Body of pancreas (tissue), 4 donors: ENCODE results near the gene KIF1B. TPM values are rescaled to one million over a fixed set of nuclear protein-coding genes. Genes with fewer than 3 reads are reported as not detected.
"Not testable (repeated sequence)": the region's sequence is repeated elsewhere in the genome, so short reads cannot be mapped to it uniquely, and the experiment has no call there.

Experiments used
- ATAC-seq: fragments of 150-250 bp; one replicate; pipeline ENCODE4 v1.9.1; 2016
- DNase-seq, 4 donors: peaks; one replicate each; pipeline ENCODE4 v3.0.0-alpha.2; 2019
- H3K27ac ChIP-seq, 4 donors: fragments of 200-600 bp; sonication (generic); 1 replicate in 3 of 4; 2 replicates in 1 of 4; pipeline versions ENCODE4 v1.5.1 to v1.6.1; 2016 to 2019; ENCODE audit warnings: mild to moderate bottlenecking in 1 of 4, mixed read lengths in 1 of 4, moderate library complexity in 1 of 4
- H3K27me3 ChIP-seq, 2 donors: fragments of 200-600 bp; sonication (generic); one replicate each; pipeline ENCODE4 v1.6.0; 2016; ENCODE audit warnings: mild to moderate bottlenecking in 1 of 2
- H3K36me3 ChIP-seq, 2 donors: fragments of 200-600 bp; sonication (generic); replicated peaks in 1 of 2; 2 replicates each; pipeline ENCODE4 v1.5.1; 2016; ENCODE audit warnings: low read depth in 2 of 2; ENCODE audit not compliant: insufficient read depth in 1 of 2
- H3K4me1 ChIP-seq: fragments of 200-600 bp; sonication (generic); one replicate; pipeline ENCODE4 v1.6.0; 2016
- H3K4me3 ChIP-seq, 2 donors: fragments of 200-600 bp; sonication (generic); 1 replicate in 1 of 2; 2 replicates in 1 of 2; pipeline ENCODE4 v1.5.1; 2016 to 2019
- H3K9me3 ChIP-seq, 3 donors: fragments of 200-600 bp; sonication (generic); 1 replicate in 2 of 3; 2 replicates in 1 of 3; pipeline ENCODE4 v1.5.1; 2016
- POLR2A ChIP-seq, 3 donors: fragments of 450-650 bp; IDR thresholded peaks; one replicate each; pipeline ENCODE4 v1.6.1; 2016; ENCODE audit warnings: antibody characterized with exemption in 3 of 3, mild to moderate bottlenecking in 2 of 3
- WGBS, 2 donors: methylation state at CpG; one replicate each; pipeline ENCODE4 v1.1.5; 2017; 5-methylcytosine and 5-hydroxymethylcytosine counted together
- intact Hi-C: fragments of 100-400 bp; cut with DNase I; formaldehyde crosslinking; loops from one replicate; pipeline ENCODE4 v1.15.1; 2023
- total RNA-seq, 2 donors: library from RNA; depleted of rRNA; stranded (reverse); fragments of >200 nt; gene quantifications; one replicate each; pipeline ENCODE4 v1.1.0, GENCODE V29; 2016
- TF ChIP-seq, protein P1 (sequence below), 7 experiments: fragments of 450-650 bp in 4 of 7; fragments of 200-600 bp in 3 of 7; sonication (generic) in 3 of 7; IDR thresholded peaks; one replicate each; pipeline ENCODE4 v1.5.1; 2016 to 2019; ENCODE audit warnings: antibody characterized with exemption in 7 of 7

Gene KIF1B
- total RNA-seq, 2 donors from 2014 or later = 39.2 to 46.8 TPM

DNA sequence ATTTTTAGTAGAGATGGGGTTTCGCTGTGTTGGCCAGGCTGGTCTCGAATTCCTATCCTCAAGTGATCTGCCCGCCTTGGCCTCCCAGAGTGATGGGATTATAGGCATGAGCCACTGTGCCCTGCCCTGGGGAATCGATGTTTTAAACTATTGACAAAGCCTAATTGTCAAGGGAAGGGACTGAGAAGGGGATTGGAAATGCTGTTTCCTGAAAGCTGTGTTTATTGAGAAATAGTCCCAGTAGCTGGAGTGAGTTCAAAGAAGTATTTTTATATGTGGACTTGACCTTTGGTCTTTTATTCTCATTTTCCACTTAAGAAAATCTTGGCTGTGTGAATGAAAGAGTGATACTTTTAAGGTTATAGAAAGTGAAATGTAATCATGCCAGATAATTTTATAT is 47.5 kb downstream of the KIF1B start:
- Histone ChIP-seq H3K27me3 (no peaks in the 10 kb centered on the region), H3K27ac (peak overlapping the region in 3 of 4 donors; percentile 14 to 29 (median 23)), H3K4me1 (peaks cover 31% of the 10 kb centered on the region), H3K36me3 (peaks cover 0 to 10% of the 10 kb centered on the region in 2 donors), H3K4me3 (no peak overlapping the region), H3K9me3 (no peaks in the 10 kb centered on the region)
- DNase-seq = no peak
- no peak for TF ChIP-seq POLR2A (IDR thresholded peaks at IDR 0.05)
- TF ChIP-seq, protein P1, sequence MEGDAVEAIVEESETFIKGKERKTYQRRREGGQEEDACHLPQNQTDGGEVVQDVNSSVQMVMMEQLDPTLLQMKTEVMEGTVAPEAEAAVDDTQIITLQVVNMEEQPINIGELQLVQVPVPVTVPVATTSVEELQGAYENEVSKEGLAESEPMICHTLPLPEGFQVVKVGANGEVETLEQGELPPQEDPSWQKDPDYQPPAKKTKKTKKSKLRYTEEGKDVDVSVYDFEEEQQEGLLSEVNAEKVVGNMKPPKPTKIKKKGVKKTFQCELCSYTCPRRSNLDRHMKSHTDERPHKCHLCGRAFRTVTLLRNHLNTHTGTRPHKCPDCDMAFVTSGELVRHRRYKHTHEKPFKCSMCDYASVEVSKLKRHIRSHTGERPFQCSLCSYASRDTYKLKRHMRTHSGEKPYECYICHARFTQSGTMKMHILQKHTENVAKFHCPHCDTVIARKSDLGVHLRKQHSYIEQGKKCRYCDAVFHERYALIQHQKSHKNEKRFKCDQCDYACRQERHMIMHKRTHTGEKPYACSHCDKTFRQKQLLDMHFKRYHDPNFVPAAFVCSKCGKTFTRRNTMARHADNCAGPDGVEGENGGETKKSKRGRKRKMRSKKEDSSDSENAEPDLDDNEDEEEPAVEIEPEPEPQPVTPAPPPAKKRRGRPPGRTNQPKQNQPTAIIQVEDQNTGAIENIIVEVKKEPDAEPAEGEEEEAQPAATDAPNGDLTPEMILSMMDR (IDR thresholded peaks at IDR 0.05) = no peak
- no peak for ATAC-seq
- WGBS, 2 donors = 14 to 25% methylated on average over 4 of the region's 4 CpGs
- intact Hi-C loops = no loop called here

DNA sequence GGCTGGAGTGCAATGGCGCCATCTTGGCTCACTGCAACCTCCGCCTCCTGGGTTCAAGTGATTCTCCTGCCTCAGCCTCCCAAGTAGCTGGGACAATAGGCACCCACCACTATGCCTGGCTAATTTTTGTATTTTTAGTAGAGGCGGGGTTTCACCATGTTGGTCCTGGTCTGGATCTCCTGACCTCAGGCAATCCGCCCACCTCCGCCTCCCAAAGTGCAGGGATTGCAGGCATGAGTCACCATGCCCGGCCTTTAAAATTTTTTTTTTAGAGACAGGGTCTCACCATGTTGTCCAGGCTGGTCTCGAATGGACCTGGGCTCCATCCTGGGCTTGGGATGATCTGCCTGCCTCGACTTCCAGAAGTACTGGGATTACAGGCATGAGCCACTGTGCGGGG is 49.2 kb downstream of the KIF1B start:
- H3K9me3 ChIP-seq, H3K4me3 ChIP-seq, H3K27ac ChIP-seq, H3K27me3 ChIP-seq, ATAC-seq, intact Hi-C loops, DNase-seq: not testable (repeated sequence)
- Histone ChIP-seq H3K36me3 (peaks cover 0 to 10% of the 10 kb centered on the region in 2 donors), H3K4me1 (peaks cover 18% of the 10 kb centered on the region)
- 94 to 96% methylated on average over 8 to 9 of the region's 9 CpGs for WGBS, 2 donors

DNA sequence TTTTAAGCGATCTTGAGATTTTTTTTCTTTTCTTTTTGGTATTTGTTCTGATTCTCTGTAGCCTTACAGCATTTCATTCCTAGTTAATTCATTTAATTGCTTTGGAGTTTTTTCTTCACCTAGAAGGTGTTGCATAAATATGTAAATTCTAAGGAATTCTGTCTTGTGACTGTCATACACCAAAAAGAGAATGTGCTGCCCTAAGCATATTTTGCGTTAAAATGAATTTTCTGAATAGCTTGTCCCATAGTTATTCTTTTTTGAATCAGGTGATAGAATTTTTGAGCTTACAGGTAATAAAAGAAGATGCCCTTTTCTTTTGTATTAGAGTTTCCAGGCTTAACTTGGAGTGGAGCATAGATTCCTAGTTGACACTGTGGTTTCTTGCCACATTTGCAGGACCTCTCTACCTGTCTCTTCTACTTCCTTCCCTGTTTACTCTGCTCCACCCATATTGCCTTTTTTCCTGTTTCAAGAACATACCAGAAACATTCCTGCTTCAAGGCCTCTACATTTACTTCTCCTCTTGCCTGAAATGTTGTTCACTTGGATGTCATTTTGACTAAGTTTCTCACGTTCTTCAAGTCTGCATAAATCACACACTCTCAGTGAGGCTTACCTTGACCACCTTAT is 53.2 kb downstream of the KIF1B start:
- ATAC-seq (no peak), DNase-seq (no peak)
- no peaks in the 10 kb centered on the region for H3K4me1 ChIP-seq
- H3K9me3 ChIP-seq = no peaks in the 10 kb centered on the region
- WGBS, 2 donors = 86 to 91% methylated on average over 3 of the region's 3 CpGs
- intact Hi-C loops = no loop called here
- H3K4me3 ChIP-seq = no peak overlapping the region
- H3K27ac ChIP-seq = no peak overlapping the region
- TF ChIP-seq POLR2A (IDR thresholded peaks at IDR 0.05) = no peak
- TF ChIP-seq, protein P1 (IDR thresholded peaks at IDR 0.05) = no peak
- H3K27me3 ChIP-seq = no peaks in the 10 kb centered on the region
- peaks cover 0 to 12% of the 10 kb centered on the region in 2 donors for H3K36me3 ChIP-seq

DNA sequence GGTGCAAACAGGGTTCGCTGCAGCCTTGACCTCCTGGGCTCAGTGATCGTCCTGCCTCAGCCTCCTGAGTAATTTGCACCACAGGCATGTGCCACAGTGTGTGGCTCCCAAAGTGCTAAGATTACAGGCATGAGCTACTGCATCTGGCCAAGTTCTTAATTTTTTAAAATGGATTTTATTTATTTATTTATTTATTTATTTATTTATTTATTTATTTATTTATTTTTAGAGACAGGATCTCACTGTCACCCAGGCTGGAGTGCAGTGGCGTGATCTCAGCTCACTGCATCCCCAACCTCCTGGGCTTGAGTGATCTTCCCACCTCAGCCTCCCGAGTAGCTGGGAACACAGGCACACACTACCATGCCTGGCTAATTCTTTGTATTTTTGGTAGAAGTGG is 54.7 kb downstream of the KIF1B start:
- no peaks in the 10 kb centered on the region for H3K27me3 ChIP-seq
- H3K9me3 ChIP-seq = no peaks in the 10 kb centered on the region
- TF ChIP-seq POLR2A (IDR thresholded peaks at IDR 0.05) = no peak
- TF ChIP-seq, protein P1 (IDR thresholded peaks at IDR 0.05) = no peak
- DNase-seq = no peak
- H3K4me3 ChIP-seq = no peak overlapping the region
- no peak overlapping the region for H3K27ac ChIP-seq
- no peak for ATAC-seq
- peaks cover 0 to 8% of the 10 kb centered on the region in 2 donors for H3K36me3 ChIP-seq
- no peaks in the 10 kb centered on the region for H3K4me1 ChIP-seq
- intact Hi-C loops = no loop called here
- WGBS, 2 donors = 97 to 98% methylated on average over 4 of the region's 4 CpGs

DNA sequence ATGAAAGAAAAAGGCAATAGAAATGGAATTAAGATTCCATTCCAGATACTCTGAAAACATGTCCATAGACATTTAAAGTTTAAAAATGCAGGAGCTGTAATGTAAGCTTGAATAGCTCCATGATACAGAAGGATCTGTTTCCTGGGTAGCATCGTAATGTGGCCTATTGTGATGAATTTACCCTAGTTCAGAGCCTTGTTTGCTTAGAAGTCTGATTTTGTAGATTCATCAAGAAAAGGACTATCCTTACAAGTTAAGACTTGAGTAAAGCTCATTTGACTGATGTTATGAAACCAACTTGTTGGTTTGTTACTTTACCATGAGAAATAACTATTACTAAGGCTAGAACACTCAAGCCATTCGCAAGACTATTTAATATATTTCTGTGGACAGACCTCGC is 55.5 kb downstream of the KIF1B start:
- H3K36me3 ChIP-seq = peaks cover 0 to 7% of the 10 kb centered on the region in 2 donors
- intact Hi-C loops = no loop called here
- ATAC-seq (no peak), DNase-seq (no peak)
- no peaks in the 10 kb centered on the region for H3K27me3 ChIP-seq
- H3K9me3 ChIP-seq = no peaks in the 10 kb centered on the region
- TF ChIP-seq, protein P1 (IDR thresholded peaks at IDR 0.05) = no peak
- no peak for TF ChIP-seq POLR2A (IDR thresholded peaks at IDR 0.05)
- no peaks in the 10 kb centered on the region for H3K4me1 ChIP-seq
- no peak overlapping the region for H3K4me3 ChIP-seq
- H3K27ac ChIP-seq = no peak overlapping the region
- 95 to 96% methylated on average over 3 of the region's 3 CpGs for WGBS, 2 donors
